Urothelium cell line (cell line): ENCODE measurements around the gene OSGIN1.
A peak's percentile ranks its signal among the peaks of the same experiment; 100 is the strongest.

Experiments
- DNase-seq: peaks from one replicate; pipeline ENCODE4 v3.0.0; 2011; ENCODE audit warnings: low spot score, mixed read lengths
- FAIRE-seq: peaks from 2 replicates; lab custom pipeline; 2011; peaks lifted over from hg19 to GRCh38; lab: Jason Lieb, UNC

Gene OSGIN1

DNA sequence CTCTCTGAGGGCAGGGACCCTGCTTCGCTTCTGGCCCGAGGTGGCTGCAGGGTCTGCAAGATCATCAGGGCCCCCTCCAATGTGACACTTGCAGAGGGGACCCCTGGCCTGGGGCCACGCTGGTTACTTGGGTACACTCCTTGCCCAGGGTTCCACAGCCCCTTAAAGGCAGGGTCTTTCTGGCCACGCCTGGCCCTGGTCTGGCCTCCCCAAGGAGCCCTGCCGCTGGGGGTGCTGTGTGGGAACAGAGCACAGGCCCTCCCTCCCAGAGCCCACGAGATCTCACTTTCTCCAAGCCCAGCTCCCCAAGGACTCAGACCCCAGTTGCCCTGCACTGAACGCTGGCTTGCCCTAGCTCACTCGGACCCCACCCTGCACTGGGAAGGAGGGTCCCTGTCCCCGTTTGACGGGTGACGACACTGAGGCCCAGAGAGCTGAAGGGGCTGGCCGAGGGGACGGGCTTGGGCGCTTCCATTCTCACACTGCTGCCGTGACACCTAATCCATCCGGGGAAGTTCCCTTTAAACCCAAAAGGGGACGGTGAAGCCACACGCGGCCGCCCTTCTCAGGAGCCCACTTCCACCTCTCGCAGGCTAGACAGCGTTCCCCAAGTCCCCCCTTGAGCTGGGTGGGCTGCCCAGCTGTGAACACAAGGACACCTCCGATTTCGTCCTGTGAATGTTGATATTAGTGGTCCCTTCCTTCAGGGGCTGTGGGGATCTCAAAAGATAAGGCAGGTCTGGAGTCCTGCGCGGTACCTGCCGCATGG is 26.9 kb upstream of the OSGIN1 start:
- FAIRE-seq (no peak), DNase-seq (no peak)

GRCh38 chr16:83926726-83927397 is 26.2 kb upstream of the OSGIN1 start:
- DNase-seq, result peak; percentile 91
- FAIRE-seq, result peak; percentile 87

DNA sequence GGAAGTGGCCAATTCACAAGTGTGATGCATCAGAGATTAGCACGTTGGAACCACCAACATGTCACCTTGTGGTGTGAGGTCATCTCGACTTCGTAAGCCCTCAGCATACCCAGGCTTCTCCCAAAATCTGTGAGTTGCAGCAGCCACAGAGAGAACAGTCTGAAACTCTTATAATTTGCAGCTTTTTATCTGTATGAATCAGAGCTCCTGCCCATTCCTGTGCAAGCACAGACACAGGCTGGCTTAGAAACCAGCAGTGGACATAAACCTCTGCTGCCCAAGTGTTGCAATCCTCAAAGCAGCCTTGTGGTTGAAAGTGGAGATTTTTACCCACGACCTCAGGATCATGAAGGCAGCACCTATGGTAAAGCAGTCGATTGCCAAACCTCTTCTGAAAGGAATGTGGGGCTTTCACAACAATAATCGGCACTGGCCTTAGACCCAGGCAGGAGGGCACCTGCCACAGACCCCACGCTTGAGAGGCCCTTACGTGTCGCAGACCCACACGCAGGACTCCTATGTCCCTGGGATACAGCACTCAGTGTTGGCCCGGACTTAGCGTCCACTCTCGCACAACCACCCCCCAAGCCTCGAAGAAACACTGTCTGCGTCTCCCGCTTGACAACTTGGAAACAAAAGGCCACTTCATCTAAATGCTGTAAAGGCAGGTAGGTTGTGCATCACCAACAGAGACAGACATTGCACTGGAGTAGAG is 24.5 kb upstream of the OSGIN1 start:
- no peak for FAIRE-seq
- DNase-seq, result no peak

DNA sequence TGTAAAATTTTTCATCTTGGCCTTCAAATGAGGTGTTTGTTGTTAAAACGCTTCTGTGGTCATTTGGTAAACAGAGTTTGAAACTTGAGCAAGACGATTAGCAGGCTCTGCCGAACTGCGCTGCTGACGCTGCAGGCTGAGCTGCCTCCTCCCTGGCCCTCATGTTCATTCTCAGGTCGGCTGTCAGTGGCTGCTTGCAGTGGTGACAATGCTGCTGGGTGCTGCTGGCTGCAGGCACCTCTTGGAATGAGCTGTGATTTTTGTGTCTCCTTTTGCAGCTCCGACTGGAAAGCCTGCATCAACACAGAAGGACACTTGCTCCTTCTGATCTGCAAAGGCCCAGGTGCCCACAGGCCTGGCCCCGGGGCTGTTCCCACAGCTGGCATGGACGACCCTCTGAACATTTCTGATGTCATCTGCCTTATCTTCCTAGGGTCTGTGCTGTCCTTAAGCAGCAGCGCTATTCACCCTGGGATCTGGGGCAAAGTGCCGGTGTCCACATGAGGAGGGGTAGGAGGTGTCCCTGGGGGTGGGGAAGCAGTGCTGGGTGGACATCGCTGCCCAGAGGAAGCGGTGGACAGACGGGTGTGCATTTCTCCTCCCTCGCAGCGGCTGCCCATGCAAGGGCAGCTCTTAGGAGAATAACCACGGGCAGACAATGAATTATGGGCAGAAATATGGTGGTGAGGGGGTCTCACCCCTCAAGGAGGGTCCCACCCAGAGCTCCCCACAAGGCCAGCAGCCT is 23.1 kb upstream of the OSGIN1 start:
- DNase-seq (no peak), FAIRE-seq (no peak)

DNA sequence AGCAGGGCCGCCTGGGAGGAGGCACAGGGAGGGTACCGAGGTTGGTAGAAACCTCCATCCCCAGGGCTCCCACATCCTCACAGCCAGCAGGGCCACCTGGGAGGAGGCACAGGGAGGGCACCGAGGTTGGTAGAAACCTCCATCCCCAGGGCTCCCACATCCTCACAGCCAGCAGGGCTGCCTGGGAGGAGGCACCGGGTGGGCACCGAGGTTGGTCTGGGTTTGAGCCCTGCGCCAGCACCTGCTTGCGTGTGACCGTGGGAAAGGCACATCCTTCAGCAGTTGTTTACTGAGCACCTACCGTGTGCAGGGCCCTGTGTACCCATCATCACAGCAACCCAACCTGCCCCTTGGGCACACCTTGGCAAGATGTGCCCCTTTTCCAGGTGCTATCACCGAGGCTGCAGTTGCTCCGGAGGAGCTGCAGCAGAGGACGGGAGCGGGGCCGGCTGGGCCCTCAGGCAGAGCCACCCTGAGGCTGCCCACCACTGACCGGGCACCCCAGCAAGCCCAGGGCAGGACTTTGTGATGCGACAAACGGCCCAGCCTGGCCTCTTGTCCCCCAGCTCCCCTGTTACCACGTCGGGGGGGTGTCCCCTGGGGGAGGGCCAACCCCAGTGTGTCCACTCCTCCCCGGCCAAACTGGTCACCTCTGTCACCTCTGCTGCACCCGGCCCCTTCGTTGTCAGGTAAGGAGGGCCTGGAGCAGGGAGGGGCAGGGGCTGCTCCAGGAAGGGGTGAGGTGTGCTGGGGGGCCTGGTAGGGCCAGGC is 22.1 kb upstream of the OSGIN1 start:
- FAIRE-seq (no peak), DNase-seq (no peak)

- FAIRE-seq (no peak), DNase-seq (no peak)
Observed at GRCh38 chr16:83931556-83931955, 21.5 kb upstream of the OSGIN1 start.

GRCh38 chr16:83932304-83932703 is 20.7 kb upstream of the OSGIN1 start:
- FAIRE-seq (no peak), DNase-seq (no peak)

GRCh38 chr16:83932955-83933673 is 19.9 kb upstream of the OSGIN1 start:
- FAIRE-seq (no peak), DNase-seq (peak; percentile 38)

GRCh38 chr16:83933885-83934683 is 19.0 kb upstream of the OSGIN1 start:
- FAIRE-seq (no peak), DNase-seq (no peak)

DNA sequence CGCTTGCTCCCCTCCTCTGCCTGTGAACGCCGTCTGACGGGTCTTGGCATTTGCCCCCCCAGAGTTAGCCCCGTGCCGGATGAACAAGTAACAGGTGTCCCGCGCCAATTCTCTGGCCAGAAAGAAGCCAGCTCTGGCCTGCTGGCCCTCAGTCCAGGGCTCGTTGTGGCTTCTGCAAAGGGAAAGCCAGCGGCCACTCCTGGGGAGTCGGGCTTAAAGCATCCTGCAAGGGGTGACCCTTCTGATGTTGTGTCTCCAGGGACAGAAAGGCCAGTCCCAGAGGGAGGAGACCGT is 18.4 kb upstream of the OSGIN1 start:
- DNase-seq, result no peak
- no peak for FAIRE-seq

DNA sequence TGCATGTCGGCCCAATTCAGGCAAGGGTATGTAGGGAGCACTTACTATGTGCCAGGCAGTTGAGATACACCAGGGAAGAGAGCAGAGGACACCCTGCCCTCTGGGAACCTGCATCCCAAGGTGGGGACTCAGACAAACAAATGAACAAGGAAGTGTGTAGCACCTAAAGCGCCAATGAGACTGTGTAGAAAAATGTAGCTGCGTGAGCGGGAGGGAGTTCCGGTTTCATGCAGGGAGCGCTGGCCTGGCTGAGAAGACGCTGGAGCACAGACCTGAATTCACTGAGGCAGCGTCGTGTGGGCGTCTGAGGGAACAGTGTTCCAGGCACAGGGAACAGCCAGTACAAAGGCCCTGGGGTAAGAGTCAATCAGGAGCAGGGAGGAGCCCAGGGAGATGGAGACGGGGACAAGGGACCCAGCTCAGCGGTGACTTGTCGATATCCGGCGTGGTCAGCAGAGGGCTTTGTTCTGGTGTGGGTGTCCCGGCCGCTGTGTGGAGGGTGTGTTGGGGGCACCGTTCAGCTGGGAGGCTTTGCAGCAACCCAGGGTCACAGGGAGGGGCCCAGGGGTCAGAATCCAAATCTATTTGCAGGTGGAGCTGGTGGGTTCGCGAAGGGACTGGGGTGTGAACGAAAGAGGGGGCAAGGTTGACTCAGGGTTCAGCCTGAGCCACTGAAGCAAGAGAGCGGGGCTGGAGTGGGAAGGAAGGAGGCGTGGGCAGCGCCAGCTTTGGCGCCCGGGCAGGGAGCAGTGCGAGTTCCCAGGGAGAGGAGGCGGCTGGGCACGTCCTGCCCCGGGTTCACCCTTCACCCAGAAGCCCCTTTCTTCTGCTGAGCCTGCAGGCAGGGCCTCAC is 17.8 kb upstream of the OSGIN1 start:
- no peak for FAIRE-seq
- no peak for DNase-seq

GRCh38 chr16:83935858-83936255 is 17.2 kb upstream of the OSGIN1 start:
- FAIRE-seq, result no peak

GRCh38 chr16:83936581-83937165 is 16.4 kb upstream of the OSGIN1 start:
- DNase-seq (no peak), FAIRE-seq (no peak)

More at GRCh38 chr16:83935858-83936255, 17.2 kb upstream of the OSGIN1 start:
- no peak for DNase-seq

DNA sequence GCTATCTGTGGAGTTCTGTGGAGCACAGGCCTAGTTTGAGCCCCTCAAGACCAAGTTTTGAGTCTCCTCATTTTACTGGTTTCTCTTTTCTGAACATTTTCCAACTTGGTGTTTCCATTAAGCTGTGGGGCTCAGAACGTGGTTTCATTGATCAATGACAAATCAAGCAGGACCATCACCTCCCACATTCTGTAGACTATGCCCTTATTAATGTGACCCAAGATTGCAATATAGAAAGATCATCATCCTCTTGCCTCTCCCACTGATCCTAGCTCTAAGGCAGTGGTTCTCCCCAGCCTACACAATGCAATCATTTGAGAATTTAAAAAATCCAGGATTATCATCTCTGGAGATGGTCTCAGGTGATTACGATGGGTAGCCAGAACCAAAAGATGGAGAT is 15.8 kb upstream of the OSGIN1 start:
- no peak for DNase-seq
- FAIRE-seq, result peak; percentile 20

DNA sequence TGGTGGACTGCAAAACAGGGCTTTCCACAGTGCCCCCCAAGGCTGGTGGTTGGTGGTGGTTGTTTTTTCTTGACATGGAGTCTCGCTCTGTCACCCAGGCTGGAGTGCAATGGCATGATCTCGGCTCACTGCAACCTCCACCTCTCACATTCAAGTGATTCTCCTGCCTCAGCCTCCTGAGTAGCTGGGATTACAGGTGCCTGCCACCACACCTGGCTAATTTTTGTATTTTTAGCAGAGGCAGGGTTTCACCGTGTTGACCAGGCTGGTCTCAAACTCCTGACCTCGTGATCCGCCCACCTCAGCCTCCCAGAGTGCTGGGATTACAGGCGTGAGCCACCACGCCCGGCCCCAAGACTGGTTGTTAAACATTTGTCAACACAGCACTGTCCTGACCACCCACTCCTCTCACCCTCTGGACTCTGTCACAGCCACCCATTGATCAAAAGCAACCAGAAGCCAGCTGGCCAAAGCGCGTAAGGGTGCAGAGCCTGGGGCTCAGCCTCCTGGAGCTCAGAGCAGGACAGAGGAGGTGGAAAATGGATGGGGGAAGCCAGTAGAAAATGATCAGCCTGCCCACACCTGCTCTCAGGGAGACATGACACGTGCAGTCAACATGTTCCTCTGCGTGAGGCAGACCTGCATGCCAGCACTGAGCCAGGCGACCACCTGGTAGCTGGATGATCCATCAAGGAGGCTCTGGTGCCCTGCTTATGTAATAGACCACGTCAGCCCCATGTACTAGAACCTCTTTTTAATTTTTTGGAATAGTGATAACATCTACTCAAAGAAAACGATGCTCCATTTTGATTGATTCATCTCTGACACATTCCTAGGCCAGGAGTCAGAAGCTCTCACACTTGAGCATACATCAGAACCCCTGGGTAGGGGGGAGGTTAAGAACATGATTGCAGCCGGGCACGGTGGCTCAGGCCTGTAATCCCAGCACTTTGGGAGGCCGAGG is 14.8 kb upstream of the OSGIN1 start:
- DNase-seq, result no peak
- no peak for FAIRE-seq

- DNase-seq (no peak), FAIRE-seq (no peak)
Observed at GRCh38 chr16:83939266-83939855, 13.7 kb upstream of the OSGIN1 start.
